HPDE6-E6E7 (cell line): Measurements from ENCODE around the gene APOLD1.
A peak's percentile ranks its signal among the peaks of the same experiment; 100 is the strongest.
"Not testable (repeated sequence)": the region's sequence is repeated elsewhere in the genome, so short reads cannot be mapped to it uniquely, and the experiment has no call there.

Source experiments
- DNase-seq: peaks from one replicate; pipeline ENCODE4 v3.0.0; 2011; ENCODE audit warnings: missing footprints; ENCODE audit errors: extremely low spot score

Gene APOLD1

DNA sequence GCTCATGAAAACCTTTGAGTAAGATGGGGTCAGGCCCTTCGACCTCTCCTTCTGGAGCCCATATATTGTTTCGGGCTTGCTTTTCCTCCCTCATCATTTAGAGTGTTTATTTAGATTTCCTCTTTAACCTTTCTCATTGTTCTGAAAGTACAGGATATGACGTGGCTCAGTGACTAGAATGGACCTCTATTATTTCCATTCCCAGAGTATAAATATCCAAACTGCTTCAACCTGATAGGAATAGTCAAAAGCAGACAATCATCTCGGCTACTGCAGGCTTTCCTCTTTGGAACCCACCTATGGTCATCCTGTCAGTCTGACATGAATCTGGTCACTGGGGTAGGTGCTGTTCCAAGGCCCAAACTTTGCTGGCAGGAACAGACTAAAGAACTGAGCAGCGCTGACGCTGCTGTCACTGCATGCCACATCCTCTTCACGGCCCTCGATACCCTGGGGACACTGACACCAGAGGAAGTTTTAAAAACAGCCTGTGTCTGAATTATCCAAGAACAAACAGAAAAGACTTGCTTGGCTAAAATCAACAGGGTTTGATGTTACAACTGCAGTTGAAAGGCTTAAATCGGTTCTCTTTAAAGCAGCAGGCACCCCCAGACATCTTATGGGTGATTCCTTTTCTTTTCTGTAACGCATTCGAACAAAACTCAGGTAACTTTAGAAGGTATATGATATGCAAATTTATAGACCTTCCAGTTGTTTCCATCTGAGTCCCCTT is 22.7 kb downstream of the APOLD1 start:
- no peak for DNase-seq

DNA sequence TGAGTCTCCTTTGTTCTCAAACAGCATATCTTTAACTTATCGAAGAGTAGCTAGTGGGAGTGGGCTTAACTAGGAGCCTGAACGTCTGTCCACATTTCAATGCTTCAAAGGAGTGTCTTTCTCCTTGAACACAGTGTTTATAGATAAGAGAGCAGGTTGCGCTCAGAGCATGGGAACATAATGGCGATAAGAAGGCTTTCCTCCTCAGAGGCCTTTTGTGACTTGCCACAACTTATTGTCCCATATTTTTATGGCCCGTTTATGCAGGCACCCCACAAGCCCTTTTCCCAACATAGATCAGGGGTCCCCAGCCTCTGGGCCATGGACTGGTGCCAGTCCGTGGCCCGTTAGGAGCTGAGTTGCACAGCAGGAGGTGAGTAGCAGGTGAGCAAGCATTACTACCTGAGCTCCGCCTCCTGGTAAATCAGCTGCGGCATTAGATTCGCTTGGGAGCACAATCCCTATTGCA is 25.1 kb downstream of the APOLD1 start:
- DNase-seq: no peak

DNA sequence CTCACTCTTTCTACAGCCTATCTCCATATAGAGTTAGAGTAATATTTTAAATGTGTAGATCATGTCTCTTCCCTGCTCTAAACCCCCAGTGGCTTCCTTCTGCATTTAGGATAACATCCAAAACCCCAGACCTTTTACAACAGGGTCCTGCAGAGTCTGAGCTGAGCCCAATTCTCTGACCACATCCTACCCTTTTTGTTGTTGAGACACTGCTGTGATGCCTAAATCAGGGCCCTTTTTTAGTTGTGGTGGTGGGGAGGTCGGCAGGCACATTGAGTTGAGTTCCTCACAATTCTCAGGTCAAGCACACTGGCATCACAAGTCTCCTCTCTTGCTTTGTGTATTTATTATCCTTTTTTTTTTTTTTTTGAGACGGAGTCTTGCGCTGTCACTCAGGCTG is 25.9 kb downstream of the APOLD1 start:
- no peak for DNase-seq

DNA sequence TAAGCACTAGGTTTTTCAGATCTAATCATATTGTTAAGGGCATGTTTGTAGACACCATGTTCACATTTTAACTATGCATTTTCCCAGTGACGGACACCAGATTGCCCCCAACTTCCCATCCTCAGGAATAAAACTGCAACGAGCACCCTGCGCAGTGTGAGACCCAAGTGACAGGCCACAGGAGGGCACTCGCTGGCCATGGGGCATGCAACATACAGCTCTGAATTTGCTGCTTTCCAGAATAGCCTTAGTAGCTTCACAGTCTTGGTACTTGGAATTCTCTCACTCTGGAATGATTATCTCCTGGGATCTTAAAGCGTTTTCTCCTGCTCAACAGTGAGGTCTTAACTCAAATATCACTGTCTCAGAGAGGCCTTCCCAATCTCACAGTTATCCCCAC is 26.7 kb downstream of the APOLD1 start:
- no peak for DNase-seq

DNA sequence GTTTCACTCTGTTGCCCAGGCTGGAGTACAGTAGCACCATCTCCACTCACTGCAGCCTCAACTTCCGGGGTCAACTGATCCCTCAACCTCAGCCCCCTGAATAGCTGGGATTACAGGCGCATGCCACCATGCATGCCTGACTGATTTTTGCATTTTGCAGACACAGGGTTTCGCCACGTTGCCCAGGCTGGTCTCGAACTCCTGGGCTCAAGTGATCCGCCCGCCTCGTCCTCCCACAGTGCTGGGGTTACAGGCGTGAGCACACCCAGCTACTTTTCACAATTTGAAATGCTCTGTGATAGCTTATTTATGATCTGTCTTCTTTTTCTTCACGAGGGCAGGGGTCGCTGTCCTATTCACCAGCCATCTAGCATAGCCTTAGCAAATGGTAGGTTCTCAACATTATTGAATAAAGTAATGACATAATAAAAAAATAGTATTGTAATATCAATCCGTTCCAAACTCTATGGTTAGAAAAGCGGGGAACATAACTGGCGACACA is 27.2 kb downstream of the APOLD1 start:
- no peak for DNase-seq

DNA sequence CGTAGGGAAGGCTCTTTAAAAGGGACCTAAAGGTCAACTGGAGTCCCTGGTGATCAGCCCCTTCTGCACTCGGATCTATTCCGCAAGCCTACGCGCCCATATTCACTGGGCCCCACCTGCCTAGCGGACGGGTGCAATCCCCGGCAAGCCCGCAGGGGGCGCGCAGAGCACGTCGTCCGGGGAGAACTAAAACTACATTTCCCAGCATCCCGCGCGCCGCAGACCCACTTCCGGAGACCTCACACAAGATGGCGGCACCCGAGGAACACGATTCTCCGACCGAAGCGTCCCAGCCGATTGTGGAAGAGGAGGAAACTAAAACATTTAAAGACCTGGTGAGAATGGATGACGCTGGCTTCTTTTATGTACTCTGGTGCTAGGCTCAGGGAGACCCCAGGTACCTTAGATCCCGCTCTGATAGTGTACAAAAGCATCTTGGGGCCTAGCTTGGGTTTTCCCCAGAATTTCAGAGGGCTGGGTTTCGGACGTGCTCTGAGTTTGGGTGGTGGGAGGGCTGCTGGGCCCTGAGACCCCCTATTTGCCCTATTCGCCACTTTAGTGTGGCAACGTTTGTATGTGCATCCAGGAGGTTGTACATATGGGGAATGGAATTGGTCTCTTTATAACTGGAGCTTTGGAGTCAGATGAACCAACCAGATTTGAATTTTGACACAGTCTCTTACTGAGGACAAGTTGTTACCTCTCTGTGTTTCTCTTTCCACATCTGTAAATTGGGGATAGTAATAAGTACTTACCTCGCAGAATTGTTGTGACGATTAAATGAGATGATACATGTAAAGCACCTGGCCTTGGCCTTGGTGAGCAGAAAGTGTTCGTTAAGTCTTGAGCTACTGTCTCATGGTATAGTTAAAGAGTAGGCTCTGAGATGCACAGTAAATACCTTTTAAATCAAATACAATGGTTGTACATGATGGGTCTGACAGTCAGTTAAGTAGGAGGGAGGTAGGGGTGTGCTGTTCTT is 28.0 kb downstream of the APOLD1 start, which contains the start of gene DDX47:
Gene DDX47 (plus strand): TSS at position 227 of the 982 bp plus-strand sequence. CDS start 22 bp downstream, at position 249.
- DNase-seq: peak; percentile 78

DNA sequence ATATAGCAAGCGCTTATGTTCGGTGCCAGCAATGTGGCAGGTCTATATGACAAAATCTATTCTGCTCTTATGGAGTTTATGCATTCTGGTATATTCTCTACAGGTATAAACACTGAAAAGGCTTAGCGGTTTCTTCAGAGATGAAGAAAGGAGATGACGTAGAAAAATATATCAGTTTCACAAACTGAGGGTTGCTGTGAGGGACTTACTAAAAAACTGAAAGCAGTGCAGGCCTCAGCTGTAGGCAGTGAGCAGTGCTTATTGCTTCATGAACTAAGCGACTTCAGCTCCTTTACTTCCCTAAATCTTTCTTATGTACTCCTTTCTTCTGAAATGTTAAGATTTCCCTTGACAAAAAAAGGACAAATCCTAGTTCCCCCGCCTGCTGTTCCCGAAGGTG is 32.2 kb downstream of the APOLD1 start:
- no peak for DNase-seq

DNA sequence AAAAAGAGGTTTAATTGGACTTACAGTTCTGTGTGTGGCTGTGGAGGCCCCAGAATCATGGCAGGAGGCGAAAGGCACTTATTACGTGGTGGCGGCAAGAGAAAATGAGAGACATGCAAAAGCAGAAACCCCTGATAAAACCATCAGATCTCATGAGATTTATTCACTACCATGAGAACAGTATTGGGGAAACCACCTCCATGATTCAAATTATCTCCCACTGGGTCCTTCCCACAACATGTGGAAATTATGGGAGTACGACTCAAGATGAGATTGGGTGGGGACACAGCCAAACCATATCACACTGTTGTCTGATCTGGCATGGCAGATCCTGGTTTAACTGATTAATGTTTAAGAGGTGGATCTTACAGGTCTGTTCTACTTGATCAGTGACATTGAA is 33.2 kb downstream of the APOLD1 start:
- DNase-seq: no peak

DNA sequence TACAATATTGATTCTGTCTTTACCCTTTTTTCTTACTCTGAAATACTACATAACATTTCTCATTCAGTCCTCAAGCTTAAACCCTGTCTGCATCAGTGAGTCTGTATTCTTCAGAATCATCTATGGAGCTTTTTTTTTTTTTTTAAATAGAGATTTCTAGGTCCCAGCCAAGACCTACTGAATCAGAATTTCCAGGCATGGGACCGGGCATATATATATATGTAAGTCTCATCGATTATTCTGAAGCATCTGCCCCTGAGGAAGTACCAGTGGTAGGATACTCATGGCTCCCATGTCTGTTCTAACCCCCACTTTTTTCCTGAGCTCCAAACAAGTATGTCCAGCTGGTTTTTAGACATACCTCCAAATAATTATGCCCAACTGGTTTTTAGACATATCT is 33.8 kb downstream of the APOLD1 start:
- DNase-seq: no peak

DNA sequence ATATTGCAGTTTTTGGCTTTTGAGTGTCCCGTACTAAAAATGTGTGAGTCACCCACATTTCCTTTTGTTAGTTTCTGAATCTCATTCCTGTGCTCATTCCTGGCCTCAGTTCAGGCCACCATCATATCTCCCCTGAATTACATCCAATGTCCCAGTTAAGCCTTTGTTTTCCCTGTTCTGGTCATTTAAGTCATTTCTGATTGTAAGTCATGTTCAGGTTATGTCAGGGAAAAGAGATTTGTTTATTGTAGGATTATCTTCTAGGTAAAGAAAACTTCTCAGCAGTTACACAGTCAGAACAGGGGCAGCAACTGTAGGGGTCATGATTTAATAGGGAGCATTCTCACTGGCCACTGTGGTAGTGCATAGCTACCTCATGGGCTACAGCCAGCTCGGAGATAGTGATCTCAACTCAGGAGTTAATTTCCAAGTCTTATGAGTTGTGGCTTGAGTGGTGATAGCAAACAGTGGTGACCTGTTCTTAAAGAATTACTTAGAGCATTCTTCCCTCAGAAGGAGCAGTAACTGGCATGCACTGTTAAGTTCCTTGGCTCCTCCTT is 34.4 kb downstream of the APOLD1 start:
- DNase-seq: no peak

DNA sequence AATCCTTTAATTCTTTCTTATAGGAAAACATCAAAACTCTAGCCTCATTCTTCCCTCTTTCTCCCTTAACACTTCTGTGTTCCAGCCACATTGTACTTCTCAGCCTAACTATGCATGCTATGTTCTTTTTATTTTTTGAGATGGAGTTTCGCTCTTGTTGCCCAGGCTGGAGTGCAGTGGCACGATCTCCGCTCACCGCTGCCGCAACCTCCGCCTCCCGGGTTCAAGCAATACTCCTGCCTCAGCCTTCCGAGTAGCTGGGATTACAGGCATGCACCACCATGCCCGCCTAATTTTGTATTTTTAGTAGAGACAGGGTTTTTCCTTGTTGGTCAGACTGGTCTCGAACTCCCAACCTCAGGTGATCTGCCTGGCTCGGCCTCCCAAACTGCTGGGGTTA is 34.9 kb downstream of the APOLD1 start:
- DNase-seq: not testable (repeated sequence)

DNA sequence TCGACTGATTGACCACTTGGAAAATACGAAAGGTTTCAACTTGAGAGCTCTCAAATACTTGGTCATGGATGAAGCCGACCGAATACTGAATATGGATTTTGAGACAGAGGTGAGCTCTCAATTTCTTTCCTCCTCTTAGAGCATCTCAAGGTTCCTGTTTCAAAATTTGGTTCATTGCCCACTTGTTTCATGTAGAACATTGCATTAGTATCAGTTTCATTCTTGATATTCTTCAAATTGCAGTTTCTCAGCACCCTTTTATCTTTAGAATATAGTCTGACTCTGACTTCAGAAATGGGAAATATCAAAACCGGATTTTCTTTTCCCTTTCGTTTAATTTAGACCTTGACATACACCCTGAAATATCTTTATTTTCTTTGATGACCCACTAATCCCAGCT is 36.5 kb downstream of the APOLD1 start:
- DNase-seq: no peak

DNA sequence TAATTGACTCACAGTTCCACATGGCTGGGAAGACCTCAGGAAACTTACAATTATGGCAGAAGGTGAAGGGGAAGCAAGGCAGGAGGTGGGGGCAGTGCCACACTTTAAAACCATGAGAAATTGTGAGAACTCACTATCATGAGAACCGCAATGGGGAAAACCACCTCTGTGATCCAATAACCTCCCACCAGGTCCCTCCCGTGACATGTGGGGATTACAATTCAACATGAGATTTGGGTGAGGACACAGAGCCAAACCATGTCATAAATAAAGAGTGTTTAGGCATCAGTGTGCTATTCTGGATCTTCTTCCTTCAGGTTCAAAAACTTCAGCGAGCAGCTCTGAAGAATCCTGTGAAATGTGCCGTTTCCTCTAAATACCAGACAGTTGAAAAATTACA is 37.4 kb downstream of the APOLD1 start:
- no peak for DNase-seq

DNA sequence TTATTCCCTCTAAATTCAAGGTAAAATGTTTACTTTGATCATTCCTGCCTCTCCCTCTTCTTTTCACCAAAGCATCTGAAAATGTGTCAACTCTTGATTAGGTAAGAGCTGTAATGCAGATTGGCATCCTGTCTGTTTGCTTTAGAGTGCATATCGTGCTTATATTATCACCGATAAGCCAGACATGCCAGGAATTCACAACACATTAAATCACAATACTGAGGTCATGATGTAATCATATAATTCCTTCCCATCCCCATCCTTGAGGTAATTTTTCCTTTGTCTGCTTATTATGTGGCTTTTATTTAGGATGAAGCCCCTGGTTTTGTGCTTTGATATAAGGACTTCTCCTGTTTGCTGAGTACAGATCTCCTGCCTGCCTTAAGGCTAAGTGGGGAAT is 37.8 kb downstream of the APOLD1 start:
- no peak for DNase-seq

DNA sequence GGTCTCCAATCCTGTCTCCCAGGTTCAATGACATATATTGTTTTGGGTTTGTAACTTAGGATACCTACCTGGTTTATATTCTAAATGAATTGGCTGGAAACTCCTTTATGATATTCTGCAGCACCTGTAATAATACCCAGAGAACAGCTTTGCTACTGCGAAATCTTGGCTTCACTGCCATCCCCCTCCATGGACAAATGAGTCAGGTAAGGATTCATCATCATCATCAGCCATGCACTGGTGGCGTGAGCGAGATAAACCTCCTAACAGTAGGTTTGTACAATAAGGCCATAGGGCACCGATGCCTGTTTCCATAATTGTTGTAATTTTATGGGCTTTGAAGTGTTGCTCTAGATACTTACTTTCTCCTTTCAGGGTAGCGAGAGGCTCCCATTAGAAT is 38.4 kb downstream of the APOLD1 start:
- DNase-seq: no peak

DNA sequence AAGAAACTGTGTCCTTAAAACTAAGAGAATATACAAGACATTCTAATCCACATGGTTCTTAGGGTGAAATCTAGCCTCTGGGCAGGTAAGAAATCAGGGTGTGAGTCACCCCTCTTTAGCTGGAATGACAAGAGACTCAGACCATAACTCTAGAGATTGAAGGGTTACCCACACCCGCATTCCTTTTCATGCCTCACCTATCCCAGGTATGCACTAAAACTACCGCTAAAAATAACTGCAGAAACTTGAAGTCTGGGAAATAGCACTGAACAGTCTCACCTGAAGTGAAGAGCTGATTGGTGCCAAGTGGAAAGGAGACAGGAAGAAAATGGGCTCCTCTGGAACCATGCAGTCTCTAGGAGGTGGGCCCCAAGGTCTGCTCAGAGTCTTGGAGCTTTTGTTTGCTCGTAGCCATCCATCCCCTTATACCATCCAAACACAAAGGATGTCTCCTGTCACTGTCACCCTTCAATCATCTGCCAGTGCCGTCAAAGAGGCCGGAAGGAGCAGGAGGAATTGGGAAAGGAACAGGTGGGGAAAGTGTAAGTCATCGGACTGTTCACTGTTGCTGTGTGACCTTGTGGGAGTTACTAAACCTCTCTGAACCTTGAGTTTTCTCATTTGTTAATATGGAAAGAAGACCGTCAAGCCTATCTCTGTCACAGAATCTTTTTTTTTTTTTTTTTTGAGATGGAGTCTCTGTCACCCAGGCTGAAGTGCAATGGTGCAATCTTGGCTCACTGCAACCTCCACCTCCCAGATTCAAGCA is 50.1 kb downstream of the APOLD1 start:
- DNase-seq: peak; percentile 96

DNA sequence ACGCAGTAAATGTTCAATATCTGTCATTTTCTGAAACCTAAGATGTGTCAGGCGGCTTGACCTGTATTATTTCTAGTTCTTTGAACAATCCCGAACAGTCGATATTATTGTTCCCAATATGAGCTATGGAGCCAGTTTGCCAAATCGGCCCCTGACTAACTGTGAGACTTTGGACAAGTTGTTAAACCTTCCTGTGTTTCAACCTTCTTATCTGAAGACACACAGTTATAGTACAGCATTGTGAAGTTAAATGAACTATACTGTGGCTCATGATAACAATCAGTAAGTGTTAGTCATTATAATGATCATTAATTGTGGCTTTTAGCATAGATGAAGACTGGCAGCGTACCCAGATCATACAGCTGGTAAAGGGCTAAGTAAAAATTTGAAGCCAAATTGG is 51.1 kb downstream of the APOLD1 start:
- DNase-seq: no peak

DNA sequence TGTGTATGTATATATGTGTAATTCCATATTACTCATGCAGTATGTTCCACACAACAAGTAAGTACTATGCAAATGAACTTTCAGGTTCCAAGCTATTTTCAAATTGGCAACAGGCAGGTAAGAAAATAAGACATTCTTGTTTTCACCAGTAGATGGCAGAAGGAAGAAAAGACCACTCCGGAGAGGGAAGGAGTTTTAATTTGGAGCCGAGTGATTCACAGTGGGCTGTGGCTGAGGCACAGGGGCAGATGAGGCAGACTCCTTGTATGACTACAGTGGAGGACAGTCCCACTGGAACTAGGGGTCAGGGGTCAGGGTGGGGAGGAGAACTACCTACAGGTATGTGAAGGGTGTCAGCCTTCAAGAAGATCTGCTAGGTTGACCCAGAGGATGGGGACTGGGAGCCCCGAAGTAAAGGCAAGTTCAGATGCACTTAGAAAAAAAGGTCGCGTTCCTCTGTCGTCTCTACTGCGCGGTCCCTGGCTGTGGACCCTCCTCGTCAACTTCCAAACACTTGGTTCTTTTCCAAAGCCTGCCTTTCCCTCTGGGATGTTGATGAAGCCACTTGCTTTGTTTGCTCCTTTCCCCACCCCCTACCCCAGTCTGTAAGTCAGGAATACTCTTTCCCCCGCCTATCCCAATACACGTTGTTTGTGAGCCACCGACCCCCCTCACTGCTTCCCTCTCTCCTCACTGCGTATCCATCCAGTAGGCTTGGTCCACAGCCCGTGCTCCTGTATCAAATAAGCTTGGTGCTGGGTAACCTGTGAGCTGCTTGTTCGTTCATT is 51.8 kb downstream of the APOLD1 start:
- peak; percentile 63 for DNase-seq

DNA sequence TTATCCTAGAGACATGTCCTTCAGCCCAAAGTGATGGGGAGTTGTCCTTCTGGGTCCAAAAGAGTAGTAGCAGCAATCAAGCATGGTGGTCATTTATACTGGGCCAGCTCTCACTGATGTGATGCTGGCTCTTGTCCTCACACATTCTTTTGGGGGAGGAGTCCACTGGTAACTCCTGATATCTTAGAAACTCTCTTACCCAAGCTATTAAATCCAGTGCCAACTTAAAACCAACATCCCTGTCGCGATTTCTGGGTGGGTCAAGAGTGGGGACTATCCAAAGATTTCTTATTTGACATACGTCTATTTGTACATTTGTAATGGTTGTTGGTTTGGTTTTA is 52.3 kb downstream of the APOLD1 start:
- DNase-seq: no peak

DNA sequence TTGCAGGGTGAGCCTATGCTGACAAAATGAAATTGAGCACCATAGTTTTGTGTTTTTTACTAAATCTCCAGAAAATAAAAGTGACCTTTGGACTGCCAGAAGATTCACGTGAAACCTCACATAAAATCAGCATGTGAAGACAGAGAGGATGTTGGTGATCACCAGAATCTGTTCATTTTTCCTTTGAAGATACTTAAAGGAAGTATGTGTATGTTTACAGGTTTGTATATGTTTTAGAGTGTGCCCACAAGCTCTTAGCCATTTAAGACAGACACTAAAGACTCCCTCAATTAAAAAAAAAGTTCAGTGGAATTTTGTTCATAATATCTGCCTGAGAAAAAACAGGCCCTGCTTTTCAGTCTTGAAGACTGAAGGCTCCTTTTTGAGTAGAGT is 53.5 kb downstream of the APOLD1 start:
- no peak for DNase-seq

DNA sequence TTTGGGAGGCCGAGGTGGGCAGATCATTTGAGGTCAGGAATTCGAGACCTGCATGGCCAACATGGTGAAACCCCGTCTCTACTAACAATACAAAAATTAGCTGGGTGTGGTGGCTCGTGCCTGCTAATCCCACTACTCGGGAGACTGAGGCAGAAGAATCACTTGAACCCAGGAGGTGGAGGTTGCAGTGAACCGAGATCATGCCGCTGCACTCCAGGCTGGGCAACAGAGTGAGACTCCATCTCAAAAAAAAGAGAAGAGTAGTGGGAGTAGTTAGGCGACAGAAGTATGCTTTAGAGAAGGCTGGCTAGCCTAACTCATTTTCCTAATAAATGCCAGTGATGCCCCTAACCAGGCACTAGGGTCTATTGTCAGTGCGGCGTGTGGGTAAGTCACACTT is 54.0 kb downstream of the APOLD1 start:
- not testable (repeated sequence) for DNase-seq
